Measurements from ENCODE around the gene KCNB1.

DNA sequence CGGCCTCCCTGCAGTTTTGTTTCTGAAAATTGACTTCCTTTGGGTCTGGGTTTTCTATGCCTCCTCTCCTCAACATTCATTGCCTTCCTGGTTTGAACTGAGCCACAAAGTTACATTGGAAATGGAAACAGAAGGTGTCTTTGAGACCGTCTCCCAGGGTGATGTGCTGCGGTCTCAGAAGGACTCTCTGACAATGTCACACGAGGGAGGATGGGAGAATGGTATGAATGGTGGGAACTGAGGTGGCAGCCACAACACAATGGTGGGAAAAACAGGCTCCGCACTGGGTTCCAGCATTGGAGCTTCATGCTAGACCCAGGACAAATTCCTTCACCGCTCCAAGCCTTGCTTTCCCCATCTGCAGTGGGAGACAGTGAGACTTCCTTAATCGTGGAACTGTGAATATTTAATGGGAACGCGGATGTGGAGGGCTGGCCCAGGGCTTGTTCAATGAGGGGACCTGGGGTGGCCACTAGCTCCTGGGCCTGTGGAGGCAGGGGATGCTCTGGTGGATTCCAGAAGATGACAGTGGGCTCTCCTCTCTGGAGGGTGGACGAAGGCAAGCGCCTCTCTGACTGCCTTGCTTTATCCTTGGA is 73.9 kb downstream of the KCNB1 start:
- TF ChIP-seq POLR2A (IDR thresholded peaks at IDR 0.05; ENCODE audit: low read depth, low read length) (no peak), POU2F2 (IDR thresholded peaks at IDR 0.05; ENCODE audit: low read depth, low read length) (no peak), POLR2AphosphoS5 (IDR thresholded peaks at IDR 0.05; ENCODE audit: low read depth, low read length) (no peak), TAF1 (IDR thresholded peaks at IDR 0.05; ENCODE audit: low read depth, low read length) (no peak)
